IPS DF 6.9 (cell line): ENCODE measurements around the gene PON3.
"Not testable (repeated sequence)": the region's sequence is repeated elsewhere in the genome, so short reads cannot be mapped to it uniquely, and the experiment has no call there.

Experiments used
- DNase-seq: peaks from one replicate; pipeline ENCODE4 v3.0.0-alpha.2; 2013; ENCODE audit warnings: low read depth, low spot score
- H3K27ac ChIP-seq: one replicate; pipeline ENCODE4 v1.5.1; 2013; ENCODE audit warnings: low read length, control low read depth
- H3K27me3 ChIP-seq: 2 replicates; pipeline ENCODE4 v1.6.1; 2013; ENCODE audit warnings: mild to moderate bottlenecking, low read length; ENCODE audit not compliant: control insufficient read depth, insufficient read depth
- H3K36me3 ChIP-seq: 2 replicates; pipeline ENCODE4 v1.6.1; 2013; ENCODE audit warnings: low read length; ENCODE audit not compliant: control insufficient read depth, insufficient read depth
- H3K4me1 ChIP-seq: 2 replicates; pipeline ENCODE4 v1.6.1; 2013; ENCODE audit warnings: low read length; ENCODE audit not compliant: control insufficient read depth, insufficient read depth
- H3K4me3 ChIP-seq: 2 replicates; pipeline ENCODE4 v1.5.1; 2013; ENCODE audit warnings: mild to moderate bottlenecking, low read length
- H3K9me3 ChIP-seq: 2 replicates; pipeline ENCODE4 v1.6.1; 2013; ENCODE audit warnings: low read length, inconsistent platforms; ENCODE audit not compliant: control insufficient read depth, insufficient read depth
- WGBS: extraction: QIAGEN DNeasy Blood & Tissue Kit; methylation state at CpG from one replicate; pipeline ENCODE4 v1.1.7; 2013; ENCODE audit warnings: mixed read lengths, missing lambda C conversion rate; ENCODE audit not compliant: insufficient read length, insufficient coverage; 5-methylcytosine and 5-hydroxymethylcytosine counted together

PON3 gene

DNA sequence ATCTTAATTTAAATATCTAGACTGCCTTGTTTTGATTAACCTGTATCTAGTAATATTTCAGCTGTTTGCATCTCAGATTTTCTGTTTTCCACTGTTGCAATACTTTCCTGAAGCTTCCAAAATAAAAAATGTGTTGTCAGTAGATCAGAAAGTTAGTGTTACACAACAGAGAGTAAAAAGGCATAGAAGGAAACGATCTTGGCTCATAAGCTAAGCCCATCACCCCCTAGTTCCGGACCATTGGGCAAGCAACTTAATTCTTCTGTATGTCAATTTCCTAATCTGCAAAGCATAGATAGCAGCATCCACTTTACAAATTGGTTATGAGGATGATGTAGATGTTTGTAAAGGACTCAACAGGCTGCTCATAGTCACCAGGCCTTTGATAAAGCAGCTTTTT, 4.4 kb downstream of the PON3 start:
- H3K27me3 ChIP-seq: no peaks in the 10 kb centered on the region
- WGBS: no CpG with 5 or more reads among the region's 2 CpGs
- no peak overlapping the region for H3K27ac ChIP-seq
- H3K9me3 ChIP-seq: no peaks in the 10 kb centered on the region
- no peaks in the 10 kb centered on the region for H3K36me3 ChIP-seq
- H3K4me1 ChIP-seq: no peaks in the 10 kb centered on the region; the same call in 1 of the 2 replicates
- no peak overlapping the region for H3K4me3 ChIP-seq
- no peak for DNase-seq

DNA sequence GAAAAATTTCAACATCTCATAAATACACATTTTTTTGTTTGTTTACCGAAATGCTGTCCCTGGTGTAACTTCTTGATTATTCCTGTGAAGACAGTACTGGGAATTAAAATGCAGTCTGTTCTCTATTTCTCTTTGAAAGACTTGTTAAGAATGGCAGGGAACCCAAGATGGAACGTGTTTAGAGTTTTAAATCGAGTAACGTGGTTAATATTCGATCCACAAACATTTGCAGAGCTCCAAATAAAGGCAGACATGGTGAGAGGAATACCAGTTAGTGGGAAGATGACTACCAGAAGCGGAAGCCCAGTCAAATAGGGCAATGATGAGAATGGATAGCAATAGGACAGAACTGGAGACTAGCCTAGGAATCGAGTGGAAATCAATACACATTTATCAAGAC, 6.7 kb downstream of the PON3 start:
- Histone ChIP-seq H3K36me3 (no peaks in the 10 kb centered on the region), H3K27ac (no peak overlapping the region), H3K9me3 (no peaks in the 10 kb centered on the region), H3K4me3 (no peak overlapping the region), H3K27me3 (no peaks in the 10 kb centered on the region), H3K4me1 (no peaks in the 10 kb centered on the region)
- no peak for DNase-seq
- WGBS: no CpG with 5 or more reads among the region's 7 CpGs

DNA sequence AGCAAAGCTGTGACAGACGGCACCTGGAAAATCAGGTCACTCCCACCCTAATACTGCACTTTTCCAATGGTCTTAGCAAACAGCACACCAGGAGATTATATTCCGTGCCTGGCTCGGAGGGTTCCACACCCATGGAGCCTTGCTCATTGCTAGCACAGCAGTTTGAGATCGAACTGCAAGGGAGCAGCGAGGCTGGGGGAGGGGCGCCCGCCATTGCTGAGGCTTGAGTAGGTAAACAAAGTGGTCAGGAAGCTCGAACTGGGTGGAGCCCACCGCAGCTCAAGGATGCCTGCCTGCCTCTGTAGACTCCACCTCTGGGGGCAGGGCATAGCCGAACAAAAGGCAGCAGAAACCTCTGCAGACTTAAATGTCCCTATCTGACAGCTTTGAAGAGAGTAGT, 16.7 kb downstream of the PON3 start:
- no CpG with 5 or more reads among the region's 10 CpGs for WGBS
- H3K4me1 ChIP-seq, H3K9me3 ChIP-seq, H3K27me3 ChIP-seq, DNase-seq, H3K4me3 ChIP-seq, H3K36me3 ChIP-seq, H3K27ac ChIP-seq: not testable (repeated sequence)

DNA sequence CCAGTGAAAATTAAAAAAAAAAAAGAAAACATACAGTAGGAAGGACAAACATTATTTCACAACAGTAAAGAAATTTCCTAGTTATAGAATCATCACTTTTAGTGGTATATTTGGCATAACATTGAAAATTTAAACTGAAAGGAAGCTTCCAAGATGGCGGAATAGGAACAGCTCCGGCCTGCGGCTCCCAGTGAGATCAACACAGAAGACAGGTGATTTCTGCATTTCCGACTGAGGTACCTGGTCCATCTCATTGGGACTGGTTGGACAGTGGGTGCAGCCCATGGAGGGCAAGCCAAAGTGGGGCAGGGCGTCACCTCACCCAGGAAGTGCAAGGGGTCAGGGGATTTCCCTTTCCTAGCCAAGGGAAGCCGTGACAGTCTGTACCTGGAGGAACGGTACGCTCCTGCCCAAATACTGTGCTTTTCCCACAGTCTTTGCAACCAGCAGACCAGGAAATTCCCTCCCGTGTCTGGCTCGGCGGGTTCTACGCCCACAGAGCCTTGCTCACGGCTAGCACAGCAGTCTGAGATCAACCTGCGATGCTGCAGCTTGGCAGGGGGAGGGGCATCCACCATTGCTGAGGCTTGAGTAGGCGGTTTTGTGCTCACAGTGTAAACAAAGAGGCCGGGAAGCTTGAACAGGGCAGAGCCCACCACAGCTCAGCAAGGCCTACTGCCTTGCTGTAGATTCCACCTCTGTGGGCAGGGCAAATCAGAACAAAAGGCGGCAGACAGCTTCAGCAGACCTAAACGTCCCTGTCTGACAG, 19.4 kb downstream of the PON3 start:
- Histone ChIP-seq H3K9me3 (no peaks in the 10 kb centered on the region; the same call in 1 of the 2 replicates), H3K27me3 (no peaks in the 10 kb centered on the region), H3K27ac (no peak overlapping the region), H3K4me1 (no peaks in the 10 kb centered on the region), H3K4me3 (no peak overlapping the region), H3K36me3 (no peaks in the 10 kb centered on the region)
- WGBS: no CpG with 5 or more reads among the region's 18 CpGs
- no peak for DNase-seq

DNA sequence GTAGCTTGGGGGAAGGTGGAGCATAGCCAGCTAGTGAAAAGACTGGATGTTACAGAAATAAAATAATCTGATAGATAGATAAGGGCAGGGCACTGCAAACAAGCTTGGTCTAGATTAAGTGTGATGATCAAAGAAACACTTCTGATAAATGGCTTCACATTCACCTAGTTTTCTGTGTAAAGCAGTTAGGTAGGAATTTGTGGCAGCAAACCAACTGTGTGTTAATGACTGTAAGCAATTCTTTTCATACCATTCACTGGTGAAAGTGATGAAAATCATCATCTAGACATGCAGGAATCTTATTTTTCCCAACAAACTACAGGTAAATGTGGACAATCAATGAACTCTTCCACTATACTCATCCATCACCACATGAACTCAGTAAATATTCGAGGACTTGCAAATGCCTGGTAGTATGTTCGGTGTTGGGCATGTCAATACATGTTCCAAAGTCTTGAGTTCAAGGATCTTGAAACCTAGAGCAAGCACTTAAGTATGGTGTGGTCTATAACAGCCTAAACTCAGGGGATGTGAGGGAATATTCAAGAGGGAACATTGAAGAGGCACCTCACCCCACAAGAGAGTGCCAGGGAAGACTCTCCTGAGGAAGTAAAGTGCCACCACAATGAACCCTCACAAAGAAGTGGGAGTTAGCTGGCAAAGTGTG, 20.5 kb downstream of the PON3 start:
- DNase-seq: no peak
- WGBS: no CpG with 5 or more reads among the region's 2 CpGs
- H3K27me3 ChIP-seq: no peaks in the 10 kb centered on the region
- H3K4me1 ChIP-seq: no peaks in the 10 kb centered on the region
- H3K36me3 ChIP-seq: no peaks in the 10 kb centered on the region
- no peaks in the 10 kb centered on the region; the same call in 1 of the 2 replicates for H3K9me3 ChIP-seq
- H3K27ac ChIP-seq: no peak overlapping the region
- H3K4me3 ChIP-seq: no peak overlapping the region

DNA sequence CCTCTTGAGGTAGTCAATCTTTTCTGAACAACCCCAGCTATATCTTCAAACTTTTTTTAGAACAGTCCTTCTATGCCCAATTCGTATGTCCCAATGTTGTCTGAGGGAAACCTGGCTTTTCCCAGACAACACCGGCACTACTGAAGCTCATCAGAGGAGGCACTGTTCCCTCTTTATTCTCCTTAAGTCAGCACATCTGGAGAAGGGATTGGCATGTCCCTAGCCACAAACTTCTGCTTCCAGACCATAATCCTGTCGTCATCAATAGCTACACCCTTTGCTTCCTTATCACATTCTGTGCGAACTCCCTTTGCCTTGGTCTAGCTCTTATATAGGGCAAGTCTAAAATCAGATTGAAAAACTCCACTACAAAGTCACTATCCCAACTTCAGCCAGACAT, 22.9 kb downstream of the PON3 start:
- Histone ChIP-seq H3K36me3 (no peaks in the 10 kb centered on the region), H3K27me3 (no peaks in the 10 kb centered on the region), H3K9me3 (no peaks in the 10 kb centered on the region; the same call in 1 of the 2 replicates), H3K27ac (no peak overlapping the region), H3K4me3 (no peak overlapping the region), H3K4me1 (no peaks in the 10 kb centered on the region)
- no peak for DNase-seq
- WGBS: no CpG with 5 or more reads among the region's 4 CpGs

DNA sequence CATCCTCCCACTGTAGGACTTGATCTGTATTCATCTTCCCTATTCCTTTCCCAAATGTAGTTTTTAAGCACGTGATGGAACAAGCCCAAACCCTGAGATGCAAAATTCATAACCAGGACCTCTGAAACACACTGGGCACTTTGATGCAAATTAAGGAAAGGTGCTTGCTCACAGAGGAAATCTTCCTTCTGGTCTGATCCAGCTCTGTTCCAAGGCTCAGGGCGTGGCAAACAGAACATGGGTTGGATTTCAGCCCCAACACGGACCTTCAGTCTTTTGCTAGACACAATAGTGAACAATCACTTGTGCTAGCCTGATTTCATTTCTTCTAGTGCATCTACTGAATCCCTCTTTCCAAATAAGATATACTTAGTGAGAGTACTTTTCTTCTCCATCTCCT, 27.9 kb downstream of the PON3 start:
- Histone ChIP-seq H3K27me3 (no peaks in the 10 kb centered on the region; the same call in 1 of the 2 replicates), H3K9me3 (no peaks in the 10 kb centered on the region), H3K27ac (no peak overlapping the region), H3K36me3 (no peaks in the 10 kb centered on the region), H3K4me1 (no peaks in the 10 kb centered on the region), H3K4me3 (no peak overlapping the region)
- no CpG with 5 or more reads among the region's 3 CpGs for WGBS
- no peak for DNase-seq

DNA sequence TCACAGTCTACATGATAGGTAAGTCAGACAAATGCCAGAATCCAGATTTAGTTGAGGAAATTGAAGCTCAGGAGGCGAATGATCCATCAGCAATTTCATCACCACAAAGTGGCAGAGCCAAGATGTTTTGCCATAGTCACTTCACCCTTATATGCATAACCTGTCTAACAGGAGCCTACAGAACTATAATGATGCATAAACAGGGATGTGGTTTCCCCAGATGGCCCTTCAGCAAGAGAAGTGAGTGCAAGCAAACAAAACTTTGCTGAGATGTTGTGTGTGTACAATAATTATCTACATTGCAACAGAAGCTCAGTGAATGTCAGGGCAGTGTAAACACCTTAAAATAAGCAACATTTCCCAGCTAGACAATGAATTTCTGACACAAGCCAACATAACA, 28.6 kb downstream of the PON3 start:
- Histone ChIP-seq H3K9me3 (no peaks in the 10 kb centered on the region), H3K4me3 (no peak overlapping the region), H3K36me3 (no peaks in the 10 kb centered on the region), H3K27me3 (no peaks in the 10 kb centered on the region; the same call in 1 of the 2 replicates), H3K4me1 (no peaks in the 10 kb centered on the region), H3K27ac (no peak overlapping the region)
- WGBS: no CpG with 5 or more reads among the region's 1 CpG
- DNase-seq: no peak

DNA sequence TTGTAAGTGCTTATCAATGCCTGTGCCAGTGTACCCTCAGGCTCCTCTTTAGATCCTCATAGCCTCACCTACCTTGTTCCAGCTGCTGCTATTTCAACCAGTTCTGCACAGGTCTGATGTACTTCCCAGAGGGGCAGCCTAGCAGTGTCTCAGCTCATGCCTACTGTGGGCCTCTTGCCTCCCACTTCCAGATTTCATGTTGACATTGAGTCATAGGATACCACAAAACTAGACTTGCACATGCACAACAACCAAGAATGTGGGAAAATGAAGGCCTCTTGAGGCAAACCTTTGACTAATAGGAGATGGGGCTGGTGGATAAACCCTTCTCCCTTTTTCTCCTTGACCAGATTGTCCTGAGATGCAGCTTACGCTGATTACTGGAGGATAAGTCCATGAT, 31.0 kb downstream of the PON3 start:
- Histone ChIP-seq H3K27ac (no peak overlapping the region), H3K27me3 (no peaks in the 10 kb centered on the region; the same call in 1 of the 2 replicates), H3K4me1 (no peaks in the 10 kb centered on the region), H3K9me3 (no peaks in the 10 kb centered on the region), H3K36me3 (no peaks in the 10 kb centered on the region), H3K4me3 (no peak overlapping the region)
- WGBS: no CpG with 5 or more reads among the region's 1 CpG
- DNase-seq: no peak

DNA sequence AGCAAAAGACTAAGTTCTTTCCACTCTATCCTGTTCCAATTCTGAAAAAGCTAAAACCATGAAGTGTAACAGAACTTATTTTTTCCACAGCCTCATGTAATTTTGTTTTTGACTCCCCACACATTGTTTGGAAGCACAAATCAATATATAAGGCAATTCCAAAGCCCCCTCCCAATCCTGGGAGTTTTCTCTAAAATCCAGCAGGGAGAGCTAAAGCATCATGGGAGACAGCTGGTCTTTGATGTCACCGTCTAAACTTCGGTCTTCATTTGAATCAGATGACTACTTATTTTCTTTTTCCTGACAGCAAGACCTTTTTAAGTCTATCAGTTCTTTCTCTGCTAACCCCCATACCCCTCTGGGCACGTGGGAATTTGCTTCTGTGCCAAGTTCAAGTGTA, 38.6 kb downstream of the PON3 start:
- H3K9me3 ChIP-seq: no peaks in the 10 kb centered on the region
- H3K27ac ChIP-seq: no peak overlapping the region
- WGBS: no CpG with 5 or more reads among the region's 3 CpGs
- no peak for DNase-seq
- no peaks in the 10 kb centered on the region for H3K36me3 ChIP-seq
- no peaks in the 10 kb centered on the region for H3K27me3 ChIP-seq
- H3K4me3 ChIP-seq: no peak overlapping the region
- no peaks in the 10 kb centered on the region for H3K4me1 ChIP-seq
